Transverse colon (tissue), 3 donors: ENCODE data around the gene STON2.

Experiments used
- EP300 ChIP-seq: sonication (generic); formaldehyde crosslinking; IDR thresholded peaks from one replicate; pipeline ENCODE4 v1.6.1; 2017; ENCODE audit warnings: antibody characterized with exemption, low read depth
- POLR2A ChIP-seq: fragments of 450-650 bp; IDR thresholded peaks from one replicate; pipeline ENCODE4 v1.6.1; 2016; ENCODE audit warnings: antibody characterized with exemption, mild to moderate bottlenecking, moderate library complexity
- TF ChIP-seq, protein P1 (sequence below), 5 experiments: fragments of 200-600 bp in 3 of 5; fragments of 450-650 bp in 2 of 5; sonication (generic) in 3 of 5; IDR thresholded peaks; 1 replicate in 2 of 5; 2 replicates in 3 of 5; pipeline ENCODE4 v1.5.1; 2016 to 2017; ENCODE audit warnings: antibody characterized with exemption in 5 of 5, inconsistent platforms in 3 of 5, mild to moderate bottlenecking in 2 of 5, moderate library complexity in 1 of 5

DNA sequence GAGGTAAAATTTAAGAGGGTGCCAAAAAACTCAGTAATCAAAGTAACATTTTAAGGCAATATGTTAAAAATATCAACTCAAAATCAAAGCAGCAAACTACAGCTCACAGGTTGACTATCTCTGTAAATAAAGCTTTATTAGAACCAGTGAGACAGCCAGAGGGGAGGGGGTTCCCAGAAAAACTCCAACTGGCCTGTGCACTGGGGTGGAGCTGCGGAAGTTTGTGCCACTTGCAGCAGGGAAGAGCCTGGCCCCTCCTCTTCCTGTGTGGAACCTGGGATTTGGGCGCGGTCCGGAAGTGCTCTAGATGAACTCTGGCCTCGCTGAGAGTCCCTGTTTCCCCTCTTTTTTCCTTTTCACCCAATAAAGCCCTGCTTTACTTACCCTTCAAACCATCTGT, 8.1 kb downstream of the STON2 start:
- TF ChIP-seq POLR2A = no peak
- TF ChIP-seq, protein P1, sequence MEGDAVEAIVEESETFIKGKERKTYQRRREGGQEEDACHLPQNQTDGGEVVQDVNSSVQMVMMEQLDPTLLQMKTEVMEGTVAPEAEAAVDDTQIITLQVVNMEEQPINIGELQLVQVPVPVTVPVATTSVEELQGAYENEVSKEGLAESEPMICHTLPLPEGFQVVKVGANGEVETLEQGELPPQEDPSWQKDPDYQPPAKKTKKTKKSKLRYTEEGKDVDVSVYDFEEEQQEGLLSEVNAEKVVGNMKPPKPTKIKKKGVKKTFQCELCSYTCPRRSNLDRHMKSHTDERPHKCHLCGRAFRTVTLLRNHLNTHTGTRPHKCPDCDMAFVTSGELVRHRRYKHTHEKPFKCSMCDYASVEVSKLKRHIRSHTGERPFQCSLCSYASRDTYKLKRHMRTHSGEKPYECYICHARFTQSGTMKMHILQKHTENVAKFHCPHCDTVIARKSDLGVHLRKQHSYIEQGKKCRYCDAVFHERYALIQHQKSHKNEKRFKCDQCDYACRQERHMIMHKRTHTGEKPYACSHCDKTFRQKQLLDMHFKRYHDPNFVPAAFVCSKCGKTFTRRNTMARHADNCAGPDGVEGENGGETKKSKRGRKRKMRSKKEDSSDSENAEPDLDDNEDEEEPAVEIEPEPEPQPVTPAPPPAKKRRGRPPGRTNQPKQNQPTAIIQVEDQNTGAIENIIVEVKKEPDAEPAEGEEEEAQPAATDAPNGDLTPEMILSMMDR (IDR thresholded peaks at IDR 0.05) = no peak
- TF ChIP-seq EP300 = no peak
